H1 (cell line): ENCODE measurements around the gene MPIG6B. TPM values are rescaled to one million over a fixed set of nuclear protein-coding genes. Genes with fewer than 3 reads are reported as not detected.
A peak's percentile ranks its signal among the peaks of the same experiment; 100 is the strongest.

ENCODE experiments used
- CTCF ChIA-PET: fragments of 300-600 bp; sonication (Branson Sonifier 250); formaldehyde crosslinking; loops from one replicate; lab custom pipeline; 2021; ENCODE audit not compliant: partially characterized antibody; lab: Charles Lee
- POLR2A ChIA-PET: fragments of 300-600 bp; sonication (Branson Sonifier 250); formaldehyde crosslinking; loops from one replicate; lab custom pipeline; 2021; ENCODE audit warnings: inconsistent platforms; ENCODE audit not compliant: partially characterized antibody; lab: Charles Lee
- DNase-seq, 2 experiments: peaks; one replicate each; pipeline versions ENCODE4 v3.0.0 to v3.0.0-alpha.2; 2010 to 2022; ENCODE audit warnings: low spot score in 2 of 2, low read depth in 1 of 2, mixed read lengths in 1 of 2
- FAIRE-seq: peaks from 2 replicates; lab custom pipeline; 2011; peaks lifted over from hg19 to GRCh38; lab: Jason Lieb, UNC
- H2AFZ ChIP-seq: 2 replicates; pipeline ENCODE4 v1.8.1; 2012; ENCODE audit warnings: low read length, inconsistent platforms
- H2AK5ac ChIP-seq: 2 replicates; pipeline ENCODE4 v1.6.1; 2013; ENCODE audit warnings: low read depth, low read length
- H2BK120ac ChIP-seq: replicated peaks from 2 replicates; pipeline ENCODE3; 2013; ENCODE audit warnings: low read depth, low read length, inconsistent platforms
- H2BK12ac ChIP-seq: 2 replicates; pipeline ENCODE4 v1.6.1; 2013; ENCODE audit warnings: low read depth, low read length
- H2BK15ac ChIP-seq: 2 replicates; pipeline ENCODE4 v1.6.1; 2013; ENCODE audit warnings: low read length
- H2BK20ac ChIP-seq: 2 replicates; pipeline ENCODE4 v1.6.1; 2013; ENCODE audit warnings: low read length
- H2BK5ac ChIP-seq: 2 replicates; pipeline ENCODE4 v1.6.1; 2013; ENCODE audit warnings: low read depth, low read length
- H3K14ac ChIP-seq: 2 replicates; pipeline ENCODE4 v1.6.1; 2013; ENCODE audit warnings: inconsistent platforms; ENCODE audit not compliant: insufficient read length
- H3K18ac ChIP-seq: 2 replicates; pipeline ENCODE4 v1.6.1; 2013; ENCODE audit warnings: low read length; ENCODE audit errors: extremely low read depth
- H3K23ac ChIP-seq: 2 replicates; pipeline ENCODE4 v1.6.1; 2013; ENCODE audit warnings: inconsistent platforms; ENCODE audit not compliant: insufficient read length
- H3K23me2 ChIP-seq: 2 replicates; pipeline ENCODE4 v1.6.1; 2013; ENCODE audit warnings: low read depth, low read length
- H3K27ac ChIP-seq: 2 replicates; pipeline ENCODE4 v1.6.1; 2011; ENCODE audit warnings: low read depth, low read length, inconsistent platforms
- H3K27me3 ChIP-seq, 4 experiments: replicated peaks in 1 of 4; 1 replicate in 1 of 4; 2 replicates in 3 of 4; pipeline versions ENCODE4 v1.6.1 to v1.8.1; 2011 to 2013; ENCODE audit warnings: low read length in 3 of 4, mild to moderate bottlenecking in 3 of 4, inconsistent platforms in 2 of 4, mixed read lengths in 2 of 4, moderate library complexity in 1 of 4; ENCODE audit not compliant: control insufficient read depth in 3 of 4, insufficient read depth in 3 of 4; ENCODE audit errors: extremely low read depth in 1 of 4
- H3K36me3 ChIP-seq, 4 experiments: 2 replicates each; pipeline versions ENCODE4 v1.6.1 to v1.8.1; 2011 to 2013; ENCODE audit warnings: mild to moderate bottlenecking in 4 of 4, low read length in 3 of 4, moderate library complexity in 2 of 4, control low read depth in 1 of 4, inconsistent platforms in 1 of 4; ENCODE audit not compliant: insufficient read depth in 4 of 4, control insufficient read depth in 2 of 4
- H3K4ac ChIP-seq: replicated peaks from 2 replicates; pipeline ENCODE3; 2013; ENCODE audit warnings: low read length, low read depth, mixed read lengths, inconsistent platforms; ENCODE audit not compliant: insufficient read length
- H3K4me1 ChIP-seq, 4 experiments: replicated peaks in 1 of 4; 1 replicate in 1 of 4; 2 replicates in 3 of 4; pipeline versions ENCODE4 v1.6.1 to v1.8.1; 2011 to 2013; ENCODE audit warnings: low read length in 3 of 4, inconsistent platforms in 2 of 4, mixed read lengths in 1 of 4; ENCODE audit not compliant: insufficient read depth in 4 of 4, control insufficient read depth in 3 of 4
- H3K4me2 ChIP-seq, 2 experiments: 2 replicates each; pipeline versions ENCODE4 v1.6.1 to v1.8.1; 2011 to 2013; ENCODE audit warnings: low read depth in 2 of 2, low read length in 2 of 2, control low read depth in 1 of 2, inconsistent platforms in 1 of 2, mild to moderate bottlenecking in 1 of 2; ENCODE audit not compliant: insufficient read depth in 1 of 2
- H3K4me3 ChIP-seq, 4 experiments: fragments of 200-600, 300-600 bp in 1 of 4; sonication (generic), shearing (Covaris generic), sonication (Bioruptor Twin) in 1 of 4; 2 replicates each; pipeline versions ENCODE4 v1.5.1 to v1.8.1; 2011 to 2016; ENCODE audit warnings: low read length in 4 of 4, low read depth in 3 of 4, control low read depth in 2 of 4, inconsistent platforms in 2 of 4, mild to moderate bottlenecking in 2 of 4, mixed read lengths in 1 of 4, moderate library complexity in 1 of 4; ENCODE audit not compliant: insufficient read depth in 2 of 4; ENCODE audit errors: extremely low read depth in 1 of 4
- H3K56ac ChIP-seq: replicated peaks from 2 replicates; pipeline ENCODE3; 2013; ENCODE audit warnings: low read depth, mild to moderate bottlenecking, mixed read lengths, low read length, inconsistent platforms; ENCODE audit not compliant: insufficient read length
- H3K79me1 ChIP-seq: 2 replicates; pipeline ENCODE4 v1.6.1; 2013; ENCODE audit warnings: low read depth, low read length, control low read depth
- H3K79me2 ChIP-seq, 2 experiments: 2 replicates each; pipeline versions ENCODE4 v1.6.1 to v1.8.1; 2012 to 2013; ENCODE audit warnings: low read length in 2 of 2, mild to moderate bottlenecking in 2 of 2, inconsistent platforms in 1 of 2; ENCODE audit not compliant: insufficient read depth in 2 of 2, control insufficient read depth in 1 of 2
- H3K9ac ChIP-seq, 4 experiments: replicated peaks in 1 of 4; 1 replicate in 1 of 4; 2 replicates in 3 of 4; pipeline versions ENCODE4 v1.6.1 to v1.8.1; 2011 to 2013; ENCODE audit warnings: low read depth in 3 of 4, low read length in 3 of 4, control low read depth in 2 of 4, mild to moderate bottlenecking in 2 of 4, moderate library complexity in 2 of 4, inconsistent platforms in 1 of 4; ENCODE audit errors: extremely low read depth in 1 of 4
- H3K9me3 ChIP-seq, 2 experiments: 2 replicates each; pipeline versions ENCODE4 v1.6.1 to v1.8.1; 2012 to 2013; ENCODE audit warnings: mild to moderate bottlenecking in 2 of 2, moderate library complexity in 2 of 2, control low read depth in 1 of 2, inconsistent platforms in 1 of 2, low read depth in 1 of 2, low read length in 1 of 2, mixed read lengths in 1 of 2; ENCODE audit not compliant: insufficient read depth in 2 of 2
- H4K20me1 ChIP-seq, 2 experiments: replicated peaks in 1 of 2; 2 replicates each; pipeline versions ENCODE3 to v1.8.1; 2011 to 2013; ENCODE audit warnings: inconsistent platforms in 2 of 2, low read length in 2 of 2, mild to moderate bottlenecking in 1 of 2; ENCODE audit not compliant: insufficient read depth in 2 of 2, control insufficient read depth in 1 of 2
- H4K5ac ChIP-seq: 2 replicates; pipeline ENCODE4 v1.6.1; 2013; ENCODE audit warnings: low read length, low read depth, mixed read lengths, inconsistent platforms; ENCODE audit not compliant: insufficient read length
- H4K8ac ChIP-seq: 2 replicates; pipeline ENCODE4 v1.8.0; 2013; ENCODE audit warnings: mild to moderate bottlenecking, moderate library complexity, low read length, inconsistent platforms; ENCODE audit not compliant: insufficient read depth; ENCODE audit errors: extremely low read depth
- H4K91ac ChIP-seq: replicated peaks from 2 replicates; pipeline ENCODE3; 2013; ENCODE audit warnings: low read length, mixed read lengths, inconsistent platforms; ENCODE audit not compliant: insufficient read length
- EGR1 ChIP-seq: IDR thresholded peaks from 2 replicates; pipeline ENCODE4 v1.6.1; 2011; ENCODE audit warnings: low read depth, low read length, borderline replicate concordance
- FOSL1 ChIP-seq: IDR thresholded peaks from 2 replicates; pipeline ENCODE4 v1.6.1; 2011; ENCODE audit warnings: mild to moderate bottlenecking, low read depth, low read length, moderate library complexity; ENCODE audit not compliant: insufficient read depth
- GABPA ChIP-seq: IDR thresholded peaks from 2 replicates; pipeline ENCODE4 v1.6.1; 2011; ENCODE audit warnings: mild to moderate bottlenecking, low read length, moderate library complexity, borderline replicate concordance; ENCODE audit not compliant: insufficient read depth
- JUND ChIP-seq: IDR thresholded peaks from 2 replicates; pipeline ENCODE4 v1.6.1; 2011; ENCODE audit warnings: mild to moderate bottlenecking, improper control_type of control experiment, low read length
- KDM5A ChIP-seq: fragments of 200-600 bp; IDR thresholded peaks from 2 replicates; pipeline ENCODE4 v1.7.1; 2012; ENCODE audit warnings: mild to moderate bottlenecking, low read length, inconsistent platforms, mixed read lengths
- RNF2 ChIP-seq: fragments of 200-900, 300-1000 bp; sonication (generic); IDR thresholded peaks from 2 replicates; pipeline ENCODE4 v1.7.1; 2016; ENCODE audit warnings: borderline replicate concordance, low read depth, mild to moderate bottlenecking, antibody characterized with exemption, low read length; ENCODE audit not compliant: poor library complexity, severe bottlenecking; ENCODE audit errors: missing control alignments
- TAF1 ChIP-seq: IDR thresholded peaks from 2 replicates; pipeline ENCODE4 v1.6.1; 2011; ENCODE audit warnings: mild to moderate bottlenecking, low read depth, low read length
- ZNF274 ChIP-seq: IDR thresholded peaks from 2 replicates; pipeline ENCODE4 v1.7.0; 2012; ENCODE audit warnings: low read length, borderline replicate concordance; ENCODE audit errors: extremely low read depth
- WGBS, 2 experiments: shearing (Covaris generic) in 1 of 2; methylation state at CpG; one replicate each; pipeline versions ENCODE4 v1.1.6 to v1.1.7; 2013 to 2015; ENCODE audit warnings: low lambda C conversion rate in 2 of 2, mixed read lengths in 2 of 2, inconsistent platforms in 1 of 2, low coverage in 1 of 2, missing lambda C conversion rate in 1 of 2; ENCODE audit not compliant: insufficient replicate concordance in 2 of 2, insufficient coverage in 1 of 2, insufficient read length in 1 of 2; ENCODE audit errors: extremely low coverage in 1 of 2, missing lambda C conversion rate in 1 of 2; 5-methylcytosine and 5-hydroxymethylcytosine counted together
- polyA plus RNA-seq, 7 experiments: library from polyadenylated mRNA; depleted of rRNA in 3 of 7; stranded (reverse) in 5 of 7; unstranded in 2 of 7; fragments of >200 nt in 5 of 7; fragments of 200-250 nt in 2 of 7; gene quantifications; 1 replicate in 5 of 7; 2 replicates in 1 of 7; 4 replicates in 1 of 7; pipeline versions ENCODE4 v1.2.1 to v1.2.3, GENCODE V29; 2011 to 2013; ENCODE audit warnings: missing spikeins in 2 of 7, mixed read lengths in 2 of 7
- total RNA-seq: library from RNA; stranded (reverse); fragmentation: NEBNext Ultra II Directional; extraction: Animal tissue kit (Norgen Biotek cat#: 25700); gene quantifications from 2 replicates; pipeline ENCODE4 v1.2.1, GENCODE V29; 2021
- TF ChIP-seq, protein P1 (sequence below): IDR thresholded peaks from 2 replicates; pipeline ENCODE4 v1.6.1; 2012; ENCODE audit warnings: inconsistent platforms

MPIG6B gene
- total and polyA plus RNA-seq, 2 of the 8 experiments (the other 6 are each of a cell fraction or from before 2014, with no cell fraction given) = 0.18 TPM; not detected in 1

DNA sequence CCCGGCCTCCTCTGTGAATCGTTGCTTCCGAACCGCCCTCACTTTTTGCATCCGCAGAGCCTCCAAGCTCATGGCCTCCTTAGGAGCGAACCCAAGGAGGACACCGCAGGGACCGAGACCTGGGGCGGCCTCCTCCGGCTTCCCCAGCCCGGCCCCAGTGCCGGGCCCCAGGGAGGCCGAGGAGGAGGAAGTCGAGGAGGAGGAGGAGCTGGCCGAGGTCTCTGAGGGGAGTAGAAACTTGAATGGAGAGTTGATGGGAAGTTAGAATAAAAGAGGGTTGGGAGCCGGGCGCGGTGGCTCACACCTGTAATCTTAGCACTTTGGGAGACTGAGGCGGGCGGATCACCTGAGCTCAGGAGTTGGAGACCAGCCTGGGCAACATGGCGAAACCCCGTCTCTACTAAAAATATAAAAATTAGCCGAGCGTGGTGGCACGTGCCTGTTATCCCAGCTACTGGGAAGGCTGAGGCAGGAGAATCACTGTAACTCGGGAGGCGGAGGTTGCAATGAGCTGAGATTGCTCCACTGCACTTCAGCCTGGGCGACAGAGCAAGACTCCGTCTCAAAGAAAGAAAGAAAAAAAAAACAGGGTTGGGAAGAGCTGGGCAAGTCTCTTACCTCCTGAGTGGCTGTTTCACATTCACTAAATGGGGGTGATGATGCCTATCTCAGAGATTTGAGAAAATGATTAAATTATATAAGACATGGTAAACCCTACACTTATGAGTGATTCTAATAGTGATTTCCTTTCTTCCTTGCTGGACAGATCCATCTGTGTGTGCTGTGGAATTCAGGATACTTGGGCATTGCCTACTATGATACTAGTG is 17.4 kb downstream of the MPIG6B start:
- H3K27ac ChIP-seq = peak overlapping the region; percentile 92
- peaks cover 0 to 12% (median 0%) of the 10 kb centered on the region in 4 experiments; a peak in 3 of 8 replicates for H3K36me3 ChIP-seq
- H2AK5ac ChIP-seq = peak overlapping the region; percentile 68
- H3K4me3 ChIP-seq = peak overlapping the region; percentile 36 to 65 (median 47)
- no peaks in the 10 kb centered on the region for H4K20me1 ChIP-seq
- H3K4ac ChIP-seq = peak overlapping the region; percentile 40
- H3K4me2 ChIP-seq = peak overlapping the region; percentile 86 to 99
- ChIA-PET POLR2A (interaction anchor here (0.6 to 8.7 kb wide), 44 partner anchors 10 to 199 kb away, joined by 3 to 73 read pairs (median 8); partner anchors contain the start of genes ABHD16A, APOM, ATP6V1G2 and BAG6), CTCF (interaction anchor here (0.8 to 5.9 kb wide), 14 partner anchors 11 to 160 kb away, joined by 3 to 52 read pairs (median 4); partner anchors contain the start of genes DDAH2, MPIG6B, SAPCD1 and VARS1)
- H2BK15ac ChIP-seq = peak overlapping the region; percentile 93; the same call in 1 of the 2 replicates
- H3K9ac ChIP-seq = peak overlapping the region; percentile 70 to 96 (median 92)
- H3K4me1 ChIP-seq = peaks cover 16 to 22% (median 21%) of the 10 kb centered on the region in 4 experiments
- H2BK5ac ChIP-seq = peak overlapping the region; percentile 98
- H4K5ac ChIP-seq = peak overlapping the region; percentile 70
- H3K56ac ChIP-seq = peak overlapping the region; percentile 80
- H3K27me3 ChIP-seq = no peaks in the 10 kb centered on the region
- H2BK20ac ChIP-seq = 0 out of 2 replicates have a peak overlapping the region, but pooled peaks have one; percentile 75
- no peak overlapping the region for H3K14ac ChIP-seq
- peak overlapping the region; percentile 75 for H4K91ac ChIP-seq
- H3K23ac ChIP-seq = no peak overlapping the region
- H2BK12ac ChIP-seq = peak overlapping the region; percentile 88; the same call in 1 of the 2 replicates
- WGBS, 2 experiments = 57% methylated on average over 26 of the region's 29 CpGs; no CpG with 5 or more reads in 1 of the 2 experiments
- peak overlapping the region; percentile 98; the same call in 1 of the 2 replicates for H4K8ac ChIP-seq
- H3K79me1 ChIP-seq = no peaks in the 10 kb centered on the region
- no peak for DNase-seq
- peaks cover 11% of the 10 kb centered on the region for H3K23me2 ChIP-seq
- H2BK120ac ChIP-seq = peak overlapping the region; percentile 58
- H3K18ac ChIP-seq = peak overlapping the region; percentile 98
- H3K79me2 ChIP-seq = peaks cover 0 to 10% of the 10 kb centered on the region in 2 experiments; a peak in 2 of 4 replicates
- H3K9me3 ChIP-seq = no peaks in the 10 kb centered on the region; a peak in 1 of 4 replicates
- no peak overlapping the region for H2AFZ ChIP-seq
- no peak for FAIRE-seq
- TF ChIP-seq JUND = no peak
- TF ChIP-seq RNF2 = peak; percentile 15
- TF ChIP-seq FOSL1 = no peak
- TF ChIP-seq, protein P1, sequence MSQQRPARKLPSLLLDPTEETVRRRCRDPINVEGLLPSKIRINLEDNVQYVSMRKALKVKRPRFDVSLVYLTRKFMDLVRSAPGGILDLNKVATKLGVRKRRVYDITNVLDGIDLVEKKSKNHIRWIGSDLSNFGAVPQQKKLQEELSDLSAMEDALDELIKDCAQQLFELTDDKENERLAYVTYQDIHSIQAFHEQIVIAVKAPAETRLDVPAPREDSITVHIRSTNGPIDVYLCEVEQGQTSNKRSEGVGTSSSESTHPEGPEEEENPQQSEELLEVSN = no peak
- TF ChIP-seq TAF1 = no peak
- no peak for TF ChIP-seq KDM5A
- no peak for TF ChIP-seq EGR1
- TF ChIP-seq ZNF274 = no peak
- no peak for TF ChIP-seq GABPA
